ENCODE results near the gene METTL8. TPM values are rescaled to one million over a fixed set of nuclear protein-coding genes. Genes with fewer than 3 reads are reported as not detected.

The METTL8 gene
- polyA plus RNA-seq, 1 of the 3 experiments (the other 2 are of a cell fraction) = 5.1 TPM

DNA sequence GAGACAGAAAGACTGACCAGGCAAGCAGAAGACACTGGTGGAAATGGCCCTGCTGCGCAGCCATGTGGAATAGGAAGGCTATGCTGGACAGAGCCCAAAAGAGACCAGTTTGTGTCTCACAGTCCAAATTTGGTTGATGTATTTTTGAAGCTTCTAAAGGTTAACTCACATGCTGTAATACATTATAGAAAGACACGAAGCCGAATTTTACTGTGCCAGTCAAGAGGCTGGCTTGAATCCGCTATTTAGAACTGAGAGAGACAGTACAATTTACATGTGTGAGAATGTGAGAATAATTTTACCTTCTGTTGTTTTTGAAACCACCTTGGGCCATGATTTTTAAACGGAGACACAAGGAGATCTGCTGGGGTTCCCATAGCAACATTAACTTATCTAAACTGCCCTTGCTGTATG lies 113.6 kb downstream of the METTL8 start:
- H3K27me3 ChIP-seq (ENCODE audit: insufficient read depth) = no peaks in the 10 kb centered on the region
- no peak overlapping the region for H3K9ac ChIP-seq
- ChIA-PET POLR2A (no interaction called here), CTCF (no interaction called here)
- no peak for DNase-seq
- H3K36me3 ChIP-seq (replicated peaks in 1 of 2; ENCODE audit: control insufficient read depth in 1 of 2, insufficient read depth in 2 of 2, low read length in 1 of 2) = peaks cover 0 to 20% of the 10 kb centered on the region in 2 experiments
- peaks cover 0 to 5% of the 10 kb centered on the region in 2 experiments; a peak in 1 of 4 replicates for H3K4me1 ChIP-seq (ENCODE audit: control insufficient read depth in 1 of 2, insufficient read depth in 2 of 2, low read depth in 1 of 2, low read length in 1 of 2)
- no peak overlapping the region for H3K27ac ChIP-seq (ENCODE audit: low read depth in 2 of 2, low read length in 1 of 2)
- no peak overlapping the region for H3K4me3 ChIP-seq (ENCODE audit: low read depth in 2 of 2, low read length in 1 of 2)
- H3F3A ChIP-seq (replicated peaks; ENCODE audit: insufficient read depth) = no peaks in the 10 kb centered on the region
- H3K9me2 ChIP-seq = no peaks in the 10 kb centered on the region
- no peaks in the 10 kb centered on the region for H4K20me1 ChIP-seq (ENCODE audit: insufficient read depth)
- no peak overlapping the region for H2AFZ ChIP-seq (ENCODE audit: low read depth)
- TF ChIP-seq, protein P1, sequence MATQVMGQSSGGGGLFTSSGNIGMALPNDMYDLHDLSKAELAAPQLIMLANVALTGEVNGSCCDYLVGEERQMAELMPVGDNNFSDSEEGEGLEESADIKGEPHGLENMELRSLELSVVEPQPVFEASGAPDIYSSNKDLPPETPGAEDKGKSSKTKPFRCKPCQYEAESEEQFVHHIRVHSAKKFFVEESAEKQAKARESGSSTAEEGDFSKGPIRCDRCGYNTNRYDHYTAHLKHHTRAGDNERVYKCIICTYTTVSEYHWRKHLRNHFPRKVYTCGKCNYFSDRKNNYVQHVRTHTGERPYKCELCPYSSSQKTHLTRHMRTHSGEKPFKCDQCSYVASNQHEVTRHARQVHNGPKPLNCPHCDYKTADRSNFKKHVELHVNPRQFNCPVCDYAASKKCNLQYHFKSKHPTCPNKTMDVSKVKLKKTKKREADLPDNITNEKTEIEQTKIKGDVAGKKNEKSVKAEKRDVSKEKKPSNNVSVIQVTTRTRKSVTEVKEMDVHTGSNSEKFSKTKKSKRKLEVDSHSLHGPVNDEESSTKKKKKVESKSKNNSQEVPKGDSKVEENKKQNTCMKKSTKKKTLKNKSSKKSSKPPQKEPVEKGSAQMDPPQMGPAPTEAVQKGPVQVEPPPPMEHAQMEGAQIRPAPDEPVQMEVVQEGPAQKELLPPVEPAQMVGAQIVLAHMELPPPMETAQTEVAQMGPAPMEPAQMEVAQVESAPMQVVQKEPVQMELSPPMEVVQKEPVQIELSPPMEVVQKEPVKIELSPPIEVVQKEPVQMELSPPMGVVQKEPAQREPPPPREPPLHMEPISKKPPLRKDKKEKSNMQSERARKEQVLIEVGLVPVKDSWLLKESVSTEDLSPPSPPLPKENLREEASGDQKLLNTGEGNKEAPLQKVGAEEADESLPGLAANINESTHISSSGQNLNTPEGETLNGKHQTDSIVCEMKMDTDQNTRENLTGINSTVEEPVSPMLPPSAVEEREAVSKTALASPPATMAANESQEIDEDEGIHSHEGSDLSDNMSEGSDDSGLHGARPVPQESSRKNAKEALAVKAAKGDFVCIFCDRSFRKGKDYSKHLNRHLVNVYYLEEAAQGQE (IDR thresholded peaks at IDR 0.05; ENCODE audit: low read depth, low read length) = peak; percentile 80
- TF ChIP-seq JUND (IDR thresholded peaks at IDR 0.05) = no peak
- H3K4me2 ChIP-seq = no peak overlapping the region
- 100% methylated on average over 5 of the region's 5 CpGs for WGBS (ENCODE audit: low lambda C conversion rate)
- no peaks in the 10 kb centered on the region for H3K9me3 ChIP-seq
- H3K79me2 ChIP-seq (ENCODE audit: insufficient read depth) = no peaks in the 10 kb centered on the region

DNA sequence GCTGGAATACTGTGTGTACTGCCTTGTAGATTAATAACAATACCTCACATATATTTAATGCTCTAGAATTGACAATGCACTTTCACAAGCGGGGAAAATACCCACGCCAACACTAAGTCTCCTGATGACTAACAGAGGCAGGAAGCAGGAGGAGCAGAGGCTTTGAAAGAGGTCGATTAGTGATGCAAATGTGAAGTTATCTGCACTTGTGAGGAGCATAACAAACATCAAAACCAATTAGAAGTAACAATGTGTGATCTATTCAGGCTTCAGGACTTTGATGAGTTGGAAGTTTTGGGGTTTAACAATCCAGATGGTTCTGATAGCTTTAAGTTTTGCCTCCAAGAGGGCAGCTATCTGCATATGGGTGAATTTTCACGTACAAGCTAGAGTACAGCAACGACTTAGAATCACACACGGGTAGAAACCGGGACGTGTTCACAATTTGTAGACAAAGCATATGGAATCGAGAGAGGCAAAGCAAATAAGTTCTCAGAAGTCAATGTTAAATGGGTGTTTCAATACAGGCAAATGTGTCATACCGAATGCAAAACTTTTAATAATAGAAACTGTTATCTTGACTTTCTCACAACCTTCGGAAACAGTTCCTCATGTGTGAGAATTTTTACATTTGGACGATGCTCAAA lies 114.5 kb downstream of the METTL8 start:
- Histone ChIP-seq H3K9ac (no peak overlapping the region), H3K27ac (ENCODE audit: low read depth in 2 of 2, low read length in 1 of 2) (no peak overlapping the region), H3F3A (replicated peaks; ENCODE audit: insufficient read depth) (no peaks in the 10 kb centered on the region), H2AFZ (ENCODE audit: low read depth) (no peak overlapping the region), H3K27me3 (ENCODE audit: insufficient read depth) (no peaks in the 10 kb centered on the region), H3K36me3 (replicated peaks in 1 of 2; ENCODE audit: control insufficient read depth in 1 of 2, insufficient read depth in 2 of 2, low read length in 1 of 2) (peaks cover 0 to 20% of the 10 kb centered on the region in 2 experiments), H3K79me2 (ENCODE audit: insufficient read depth) (no peaks in the 10 kb centered on the region), H4K20me1 (ENCODE audit: insufficient read depth) (no peaks in the 10 kb centered on the region), H3K9me2 (no peaks in the 10 kb centered on the region), H3K4me2 (no peak overlapping the region), H3K4me3 (ENCODE audit: low read depth in 2 of 2, low read length in 1 of 2) (no peak overlapping the region), H3K9me3 (no peaks in the 10 kb centered on the region), H3K4me1 (ENCODE audit: control insufficient read depth in 1 of 2, insufficient read depth in 2 of 2, low read depth in 1 of 2, low read length in 1 of 2) (peaks cover 0 to 5% of the 10 kb centered on the region in 2 experiments; a peak in 1 of 4 replicates)
- ChIA-PET CTCF (no interaction called here), POLR2A (no interaction called here)
- TF ChIP-seq NFIC (IDR thresholded peaks at IDR 0.05; ENCODE audit: borderline replicate concordance) = no peak
- TF ChIP-seq, protein P2, sequence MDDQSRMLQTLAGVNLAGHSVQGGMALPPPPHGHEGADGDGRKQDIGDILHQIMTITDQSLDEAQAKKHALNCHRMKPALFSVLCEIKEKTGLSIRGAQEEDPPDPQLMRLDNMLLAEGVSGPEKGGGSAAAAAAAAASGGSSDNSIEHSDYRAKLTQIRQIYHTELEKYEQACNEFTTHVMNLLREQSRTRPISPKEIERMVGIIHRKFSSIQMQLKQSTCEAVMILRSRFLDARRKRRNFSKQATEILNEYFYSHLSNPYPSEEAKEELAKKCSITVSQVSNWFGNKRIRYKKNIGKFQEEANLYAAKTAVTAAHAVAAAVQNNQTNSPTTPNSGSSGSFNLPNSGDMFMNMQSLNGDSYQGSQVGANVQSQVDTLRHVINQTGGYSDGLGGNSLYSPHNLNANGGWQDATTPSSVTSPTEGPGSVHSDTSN (IDR thresholded peaks at IDR 0.05) = 0 out of 2 replicates have a peak, but pooled peaks have one; percentile 15
- no peak for DNase-seq
- WGBS (ENCODE audit: low lambda C conversion rate) = 88% methylated on average over 12 of the region's 12 CpGs

DNA sequence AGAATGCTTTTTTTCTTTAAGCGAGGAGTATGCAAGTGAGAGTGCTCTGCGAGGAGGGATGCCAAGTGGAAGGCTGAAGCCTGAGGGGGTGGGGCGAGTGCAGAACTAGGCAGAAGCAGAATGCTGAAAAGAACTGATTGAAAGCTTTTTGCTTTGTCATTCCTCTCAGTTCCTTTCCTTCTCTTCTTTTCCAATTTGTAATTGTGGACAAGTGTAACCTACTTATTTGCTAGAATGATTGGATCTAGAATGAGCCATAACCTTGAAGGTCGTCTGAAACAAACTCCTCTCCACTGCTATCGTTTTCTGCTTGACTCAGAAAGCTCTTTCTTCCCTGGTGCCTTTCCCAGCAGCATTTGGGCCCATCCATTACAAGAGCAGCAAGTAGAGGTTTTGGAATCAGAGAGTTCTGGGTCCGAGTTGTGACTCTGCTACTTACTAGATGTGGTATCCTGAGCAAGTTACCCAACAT lies 115.3 kb downstream of the METTL8 start:
- no peak overlapping the region for H3K27ac ChIP-seq (ENCODE audit: low read depth in 2 of 2, low read length in 1 of 2)
- no peak for DNase-seq
- H3K79me2 ChIP-seq (ENCODE audit: insufficient read depth) = no peaks in the 10 kb centered on the region
- no peaks in the 10 kb centered on the region for H3K9me2 ChIP-seq
- peaks cover 0 to 15% of the 10 kb centered on the region in 2 experiments for H3K36me3 ChIP-seq (replicated peaks in 1 of 2; ENCODE audit: control insufficient read depth in 1 of 2, insufficient read depth in 2 of 2, low read length in 1 of 2)
- WGBS (ENCODE audit: low lambda C conversion rate) = 75% methylated on average over 6 of the region's 6 CpGs
- ChIA-PET POLR2A (no interaction called here), CTCF (interaction anchor here (0.5 kb wide), 1 partner anchor 342 kb away, joined by 3 read pairs; no protein-coding TSS in a partner anchor)
- no peaks in the 10 kb centered on the region for H4K20me1 ChIP-seq (ENCODE audit: insufficient read depth)
- H3K9ac ChIP-seq = no peak overlapping the region
- H3K4me3 ChIP-seq (ENCODE audit: low read depth in 2 of 2, low read length in 1 of 2) = no peak overlapping the region
- H3F3A ChIP-seq (replicated peaks; ENCODE audit: insufficient read depth) = no peaks in the 10 kb centered on the region
- H3K27me3 ChIP-seq (ENCODE audit: insufficient read depth) = no peaks in the 10 kb centered on the region
- H3K4me2 ChIP-seq = no peak overlapping the region
- H3K4me1 ChIP-seq (ENCODE audit: control insufficient read depth in 1 of 2, insufficient read depth in 2 of 2, low read depth in 1 of 2, low read length in 1 of 2) = peaks cover 0 to 5% of the 10 kb centered on the region in 2 experiments; a peak in 1 of 4 replicates
- H3K9me3 ChIP-seq = no peaks in the 10 kb centered on the region
- no peak overlapping the region for H2AFZ ChIP-seq (ENCODE audit: low read depth)
- no peak for TF ChIP-seq EP300 (IDR thresholded peaks at IDR 0.05; ENCODE audit: borderline replicate concordance in 1 of 2, low read depth in 1 of 2, low read length in 1 of 2)
- TF ChIP-seq POLR2AphosphoS5 (IDR thresholded peaks at IDR 0.05; ENCODE audit: low read depth, low read length) = no peak
- no peak for TF ChIP-seq ELF1 (IDR thresholded peaks at IDR 0.05)
- TF ChIP-seq MXI1 (IDR thresholded peaks at IDR 0.05; ENCODE audit: low read depth, low read length) = no peak
- TF ChIP-seq, protein P3, sequence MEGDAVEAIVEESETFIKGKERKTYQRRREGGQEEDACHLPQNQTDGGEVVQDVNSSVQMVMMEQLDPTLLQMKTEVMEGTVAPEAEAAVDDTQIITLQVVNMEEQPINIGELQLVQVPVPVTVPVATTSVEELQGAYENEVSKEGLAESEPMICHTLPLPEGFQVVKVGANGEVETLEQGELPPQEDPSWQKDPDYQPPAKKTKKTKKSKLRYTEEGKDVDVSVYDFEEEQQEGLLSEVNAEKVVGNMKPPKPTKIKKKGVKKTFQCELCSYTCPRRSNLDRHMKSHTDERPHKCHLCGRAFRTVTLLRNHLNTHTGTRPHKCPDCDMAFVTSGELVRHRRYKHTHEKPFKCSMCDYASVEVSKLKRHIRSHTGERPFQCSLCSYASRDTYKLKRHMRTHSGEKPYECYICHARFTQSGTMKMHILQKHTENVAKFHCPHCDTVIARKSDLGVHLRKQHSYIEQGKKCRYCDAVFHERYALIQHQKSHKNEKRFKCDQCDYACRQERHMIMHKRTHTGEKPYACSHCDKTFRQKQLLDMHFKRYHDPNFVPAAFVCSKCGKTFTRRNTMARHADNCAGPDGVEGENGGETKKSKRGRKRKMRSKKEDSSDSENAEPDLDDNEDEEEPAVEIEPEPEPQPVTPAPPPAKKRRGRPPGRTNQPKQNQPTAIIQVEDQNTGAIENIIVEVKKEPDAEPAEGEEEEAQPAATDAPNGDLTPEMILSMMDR (IDR thresholded peaks at IDR 0.05) = no peak
- no peak for TF ChIP-seq TAF1 (IDR thresholded peaks at IDR 0.05; ENCODE audit: borderline replicate concordance, low read depth, low read length)
- TF ChIP-seq NFIC (IDR thresholded peaks at IDR 0.05; ENCODE audit: borderline replicate concordance) = no peak
- TF ChIP-seq, protein P2 (IDR thresholded peaks at IDR 0.05) = no peak
- TF ChIP-seq FOSL2 (IDR thresholded peaks at IDR 0.05; ENCODE audit: borderline replicate concordance, low read depth) = no peak
